ENCODE measurements around the gene CEACAM18.

Gene CEACAM18

DNA sequence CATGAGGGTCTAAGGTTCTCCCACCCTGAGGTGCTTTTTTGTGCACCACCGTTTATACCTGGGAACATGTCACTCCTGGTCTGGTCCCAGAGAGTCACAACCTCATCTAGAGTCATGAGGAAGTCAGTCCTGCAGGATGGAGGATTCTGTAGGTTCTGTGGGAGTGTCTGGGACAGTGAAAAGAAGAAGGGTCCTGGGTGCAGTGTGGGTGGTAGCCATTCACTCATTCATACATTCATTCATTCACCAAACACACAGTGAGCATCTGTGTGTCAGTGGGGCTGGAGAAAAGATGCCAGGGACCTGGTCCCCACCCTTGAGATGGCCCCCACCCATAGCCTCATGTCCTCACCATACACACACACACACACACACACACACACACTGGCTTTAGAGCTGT is 8.7 kb upstream of the CEACAM18 start:
- Histone ChIP-seq H4K20me1 (ENCODE audit: control insufficient read depth, insufficient read depth, low read depth, low read length) (no peaks in the 10 kb centered on the region), H3K4me3 (ENCODE audit: low read length) (no peak overlapping the region), H3K79me2 (ENCODE audit: control insufficient read depth, low read length) (no peaks in the 10 kb centered on the region), H3K27ac (ENCODE audit: low read depth, low read length) (no peak overlapping the region), H3K4me2 (ENCODE audit: low read length) (no peak overlapping the region), H3K36me3 (ENCODE audit: control insufficient read depth, low read length) (no peaks in the 10 kb centered on the region), H3K9me3 (ENCODE audit: control insufficient read depth, insufficient read depth, low read length) (no peaks in the 10 kb centered on the region), H3K27me3 (ENCODE audit: control insufficient read depth, low read length) (peaks cover 19% of the 10 kb centered on the region; the same call in 1 of the 2 replicates), H3F3A (ENCODE audit: control insufficient read depth, insufficient read depth) (no peaks in the 10 kb centered on the region), H3K4me1 (ENCODE audit: control insufficient read depth, low read length) (no peaks in the 10 kb centered on the region), H3K9me2 (replicated peaks; ENCODE audit: control insufficient read depth, low read length) (no peaks in the 10 kb centered on the region)
- no peak for TF ChIP-seq EZH2phosphoT487 (IDR thresholded peaks at IDR 0.05; ENCODE audit: borderline replicate concordance, low read length)
- TF ChIP-seq, protein P1, sequence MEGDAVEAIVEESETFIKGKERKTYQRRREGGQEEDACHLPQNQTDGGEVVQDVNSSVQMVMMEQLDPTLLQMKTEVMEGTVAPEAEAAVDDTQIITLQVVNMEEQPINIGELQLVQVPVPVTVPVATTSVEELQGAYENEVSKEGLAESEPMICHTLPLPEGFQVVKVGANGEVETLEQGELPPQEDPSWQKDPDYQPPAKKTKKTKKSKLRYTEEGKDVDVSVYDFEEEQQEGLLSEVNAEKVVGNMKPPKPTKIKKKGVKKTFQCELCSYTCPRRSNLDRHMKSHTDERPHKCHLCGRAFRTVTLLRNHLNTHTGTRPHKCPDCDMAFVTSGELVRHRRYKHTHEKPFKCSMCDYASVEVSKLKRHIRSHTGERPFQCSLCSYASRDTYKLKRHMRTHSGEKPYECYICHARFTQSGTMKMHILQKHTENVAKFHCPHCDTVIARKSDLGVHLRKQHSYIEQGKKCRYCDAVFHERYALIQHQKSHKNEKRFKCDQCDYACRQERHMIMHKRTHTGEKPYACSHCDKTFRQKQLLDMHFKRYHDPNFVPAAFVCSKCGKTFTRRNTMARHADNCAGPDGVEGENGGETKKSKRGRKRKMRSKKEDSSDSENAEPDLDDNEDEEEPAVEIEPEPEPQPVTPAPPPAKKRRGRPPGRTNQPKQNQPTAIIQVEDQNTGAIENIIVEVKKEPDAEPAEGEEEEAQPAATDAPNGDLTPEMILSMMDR (IDR thresholded peaks at IDR 0.05; ENCODE audit: low read depth, low read length, poor library complexity, severe bottlenecking) = no peak

DNA sequence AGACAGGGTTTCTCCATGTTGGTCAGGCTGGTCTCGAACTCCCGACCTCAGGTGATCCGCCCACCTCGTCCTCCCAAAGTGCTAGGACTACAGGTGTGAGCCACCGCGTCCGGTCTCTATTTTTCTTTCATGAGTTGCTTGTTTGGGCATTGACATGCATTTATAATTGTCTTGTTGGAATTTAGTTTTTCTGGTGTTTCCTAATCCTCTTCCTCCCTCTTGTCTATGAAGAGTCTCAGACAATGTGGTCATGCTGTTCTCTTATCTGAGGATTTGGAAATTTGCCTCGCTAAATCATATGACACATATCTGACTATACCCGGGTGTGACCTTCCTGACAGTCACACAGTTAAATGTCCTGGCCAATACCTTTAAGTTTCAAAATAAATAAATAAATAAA is 7.4 kb upstream of the CEACAM18 start:
- H3K79me2 ChIP-seq (ENCODE audit: control insufficient read depth, low read length) = no peaks in the 10 kb centered on the region
- no peak for TF ChIP-seq EZH2phosphoT487 (IDR thresholded peaks at IDR 0.05; ENCODE audit: borderline replicate concordance, low read length)
- TF ChIP-seq, protein P1 (IDR thresholded peaks at IDR 0.05; ENCODE audit: low read depth, low read length, poor library complexity, severe bottlenecking) = no peak

DNA sequence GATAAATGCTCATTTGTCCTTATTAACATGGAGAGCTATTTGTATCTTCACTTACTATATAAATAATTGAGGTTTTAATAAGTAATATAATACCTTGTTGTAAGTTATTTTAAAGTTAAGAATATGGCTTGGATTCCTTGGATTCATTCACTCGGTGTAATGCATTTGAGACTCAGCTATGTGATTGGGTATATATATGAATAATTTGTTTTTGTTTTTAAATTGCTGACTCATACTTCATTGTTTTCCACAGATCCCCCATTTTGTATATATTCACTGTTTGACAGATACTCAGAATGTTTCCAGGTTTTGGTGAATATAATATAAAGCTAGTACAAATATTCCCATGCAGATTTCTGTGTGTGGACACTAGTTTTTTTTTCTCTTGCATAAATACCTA is 6.8 kb upstream of the CEACAM18 start:
- TF ChIP-seq, protein P1 (IDR thresholded peaks at IDR 0.05; ENCODE audit: low read depth, low read length, poor library complexity, severe bottlenecking) = no peak
- TF ChIP-seq EZH2phosphoT487 (IDR thresholded peaks at IDR 0.05; ENCODE audit: borderline replicate concordance, low read length) = no peak
- Histone ChIP-seq H3K9me2 (replicated peaks; ENCODE audit: control insufficient read depth, low read length) (no peaks in the 10 kb centered on the region), H3F3A (ENCODE audit: control insufficient read depth, insufficient read depth) (no peaks in the 10 kb centered on the region), H3K4me2 (ENCODE audit: low read length) (no peak overlapping the region), H3K4me1 (ENCODE audit: control insufficient read depth, low read length) (no peaks in the 10 kb centered on the region), H3K9me3 (ENCODE audit: control insufficient read depth, insufficient read depth, low read length) (no peaks in the 10 kb centered on the region), H3K36me3 (ENCODE audit: control insufficient read depth, low read length) (no peaks in the 10 kb centered on the region), H3K79me2 (ENCODE audit: control insufficient read depth, low read length) (no peaks in the 10 kb centered on the region), H3K4me3 (ENCODE audit: low read length) (no peak overlapping the region), H3K27me3 (ENCODE audit: control insufficient read depth, low read length) (peaks cover 16% of the 10 kb centered on the region; the same call in 1 of the 2 replicates), H3K27ac (ENCODE audit: low read depth, low read length) (no peak overlapping the region), H4K20me1 (ENCODE audit: control insufficient read depth, insufficient read depth, low read depth, low read length) (no peaks in the 10 kb centered on the region)

More for the DNA sequence above, 7.4 kb upstream of the CEACAM18 start:
- no peaks in the 10 kb centered on the region for H3K36me3 ChIP-seq (ENCODE audit: control insufficient read depth, low read length)
- H3K4me1 ChIP-seq (ENCODE audit: control insufficient read depth, low read length) = no peaks in the 10 kb centered on the region
- no peak overlapping the region for H3K27ac ChIP-seq (ENCODE audit: low read depth, low read length)
- H3K4me2 ChIP-seq (ENCODE audit: low read length) = no peak overlapping the region
- no peaks in the 10 kb centered on the region for H3K9me2 ChIP-seq (replicated peaks; ENCODE audit: control insufficient read depth, low read length)
- H4K20me1 ChIP-seq (ENCODE audit: control insufficient read depth, insufficient read depth, low read depth, low read length) = no peaks in the 10 kb centered on the region
- no peaks in the 10 kb centered on the region for H3F3A ChIP-seq (ENCODE audit: control insufficient read depth, insufficient read depth)
- H3K27me3 ChIP-seq (ENCODE audit: control insufficient read depth, low read length) = peaks cover 20% of the 10 kb centered on the region; the same call in 1 of the 2 replicates
- no peaks in the 10 kb centered on the region for H3K9me3 ChIP-seq (ENCODE audit: control insufficient read depth, insufficient read depth, low read length)
- no peak overlapping the region for H3K4me3 ChIP-seq (ENCODE audit: low read length)

All from DOHH2 (cell line).